Vagina (tissue), 2 donors: ENCODE results near the gene ABCA2.

Experiments used
- POLR2A ChIP-seq, 2 donors: fragments of 450-650 bp; IDR thresholded peaks; one replicate each; pipeline ENCODE4 v1.6.1; 2017; ENCODE audit warnings: antibody characterized with exemption in 2 of 2, mild to moderate bottlenecking in 2 of 2, moderate library complexity in 2 of 2
- POLR2AphosphoS5 ChIP-seq, 2 donors: sonication (generic); formaldehyde crosslinking; IDR thresholded peaks; one replicate each; pipeline ENCODE4 v1.9.0; 2017; ENCODE audit warnings: antibody characterized with exemption in 2 of 2, mild to moderate bottlenecking in 2 of 2, low read depth in 1 of 2; ENCODE audit not compliant: insufficient read depth in 1 of 2
- TF ChIP-seq, protein P1 (sequence below), 3 experiments: fragments of 450-650 bp in 2 of 3; fragments of 200-600 bp in 1 of 3; sonication (generic) in 1 of 3; IDR thresholded peaks; one replicate each; pipeline ENCODE4 v1.5.1; 2017 to 2019; ENCODE audit warnings: antibody characterized with exemption in 3 of 3, mild to moderate bottlenecking in 2 of 3, moderate library complexity in 2 of 3

DNA sequence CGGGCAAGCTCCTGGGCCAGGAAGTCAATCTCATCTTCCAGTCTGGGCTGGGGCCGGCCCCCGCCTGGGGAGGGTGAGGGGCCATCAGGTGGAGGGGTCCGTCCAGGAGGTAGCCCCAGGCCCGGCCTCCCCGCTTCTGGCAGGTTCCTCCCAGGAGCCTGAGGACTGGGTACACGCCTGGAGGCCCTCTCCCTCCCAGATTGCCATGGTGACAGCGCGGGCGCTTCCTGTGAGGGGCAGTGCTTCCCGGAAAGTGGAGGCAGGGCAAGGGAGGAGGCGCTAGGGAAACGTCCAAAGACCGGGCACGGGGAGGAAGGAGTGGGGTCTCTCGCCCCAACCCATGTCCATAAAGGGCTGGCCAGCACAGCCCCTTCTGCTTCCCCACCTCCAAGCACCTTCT is 13.1 kb upstream of the ABCA2 start:
- TF ChIP-seq, protein P1, sequence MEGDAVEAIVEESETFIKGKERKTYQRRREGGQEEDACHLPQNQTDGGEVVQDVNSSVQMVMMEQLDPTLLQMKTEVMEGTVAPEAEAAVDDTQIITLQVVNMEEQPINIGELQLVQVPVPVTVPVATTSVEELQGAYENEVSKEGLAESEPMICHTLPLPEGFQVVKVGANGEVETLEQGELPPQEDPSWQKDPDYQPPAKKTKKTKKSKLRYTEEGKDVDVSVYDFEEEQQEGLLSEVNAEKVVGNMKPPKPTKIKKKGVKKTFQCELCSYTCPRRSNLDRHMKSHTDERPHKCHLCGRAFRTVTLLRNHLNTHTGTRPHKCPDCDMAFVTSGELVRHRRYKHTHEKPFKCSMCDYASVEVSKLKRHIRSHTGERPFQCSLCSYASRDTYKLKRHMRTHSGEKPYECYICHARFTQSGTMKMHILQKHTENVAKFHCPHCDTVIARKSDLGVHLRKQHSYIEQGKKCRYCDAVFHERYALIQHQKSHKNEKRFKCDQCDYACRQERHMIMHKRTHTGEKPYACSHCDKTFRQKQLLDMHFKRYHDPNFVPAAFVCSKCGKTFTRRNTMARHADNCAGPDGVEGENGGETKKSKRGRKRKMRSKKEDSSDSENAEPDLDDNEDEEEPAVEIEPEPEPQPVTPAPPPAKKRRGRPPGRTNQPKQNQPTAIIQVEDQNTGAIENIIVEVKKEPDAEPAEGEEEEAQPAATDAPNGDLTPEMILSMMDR (IDR thresholded peaks at IDR 0.05): no peak
- TF ChIP-seq POLR2A (IDR thresholded peaks at IDR 0.05) (no peak), POLR2AphosphoS5 (IDR thresholded peaks at IDR 0.05; ENCODE audit: insufficient read depth in 1 of 2, low read depth in 1 of 2) (no peak)
